K562 (cell line): Measurements from ENCODE around the gene MEIG1. TPM values are rescaled to one million over a fixed set of nuclear protein-coding genes. Genes with fewer than 3 reads are reported as not detected.

Experiments used
- ATAC-seq: fragments of 200-7000 bp; cut with Tn5 transposase; 3 replicates; pipeline ENCODE4 v1.9.1; 2020; ENCODE audit warnings: moderate library complexity
- BruUV-seq: library from RNA; stranded (reverse); fragments of 400-500 nt; replicated peaks from 2 replicates; lab custom pipeline; 2021; lab: Mats Ljungman, UMichigan
- CTCF ChIA-PET: fragments of 300-600 bp; formaldehyde crosslinking; extraction: SDS; loops from one replicate; lab custom pipeline; 2021; ENCODE audit warnings: low intra/inter-chr PET ratio; lab: Yijun Ruan, JAX
- POLR2A ChIA-PET: fragments of 300-600, 350-650 bp; sonication (Branson Sonifier 250); formaldehyde crosslinking; extraction: SDS; loops from one replicate; lab custom pipeline; 2021; ENCODE audit warnings: antibody characterized with exemption, inconsistent platforms; lab: Yijun Ruan, JAX
- DNase-seq, 4 experiments: peaks; one replicate each; pipeline versions ENCODE4 v3.0.0 to v3.0.0-alpha.2; 2011 to 2018; ENCODE audit warnings: low spot score in 3 of 4, mixed read lengths in 3 of 4; ENCODE audit errors: extremely low read depth in 1 of 4
- FAIRE-seq: peaks from 2 replicates; lab custom pipeline; 2011; peaks lifted over from hg19 to GRCh38; lab: Jason Lieb, UNC
- H2AFZ ChIP-seq: 2 replicates; pipeline ENCODE4 v1.6.0; 2011; ENCODE audit warnings: low read depth, low read length, control low read depth, inconsistent platforms
- H3K27ac ChIP-seq: fragments of 200-600 bp; 3 replicates; pipeline ENCODE4 v1.8.0; 2011; ENCODE audit warnings: low read depth, mild to moderate bottlenecking, control low read depth, inconsistent platforms, low read length, moderate library complexity, mixed read lengths; ENCODE audit errors: extremely low read depth
- H3K27me3 ChIP-seq, 2 experiments: fragments of 300-600 bp in 1 of 2; 2 replicates in 1 of 2; 3 replicates in 1 of 2; pipeline versions ENCODE4 v1.6.0 to v1.8.0; 2011; ENCODE audit warnings: inconsistent platforms in 2 of 2, low read length in 2 of 2, mild to moderate bottlenecking in 1 of 2, mixed read lengths in 1 of 2, moderate library complexity in 1 of 2; ENCODE audit not compliant: control insufficient read depth in 2 of 2, insufficient read depth in 2 of 2
- H3K36me3 ChIP-seq: fragments of 300-600 bp; 3 replicates; pipeline ENCODE4 v1.8.0; 2011; ENCODE audit warnings: mild to moderate bottlenecking, low read length, inconsistent platforms; ENCODE audit not compliant: control insufficient read depth, insufficient read depth
- H3K4me1 ChIP-seq, 2 experiments: fragments of 200-600 bp in 1 of 2; replicated peaks in 1 of 2; 2 replicates in 1 of 2; 3 replicates in 1 of 2; pipeline versions ENCODE4 v1.5.1 to v1.8.0; 2011; ENCODE audit warnings: inconsistent platforms in 2 of 2, low read length in 2 of 2, mild to moderate bottlenecking in 1 of 2, mixed read lengths in 1 of 2, moderate library complexity in 1 of 2; ENCODE audit not compliant: control insufficient read depth in 2 of 2, insufficient read depth in 2 of 2
- H3K4me2 ChIP-seq: 2 replicates; pipeline ENCODE4 v1.6.1; 2011; ENCODE audit warnings: low read length, control low read depth, inconsistent platforms, mixed read lengths; ENCODE audit not compliant: insufficient read depth
- H3K4me3 ChIP-seq: fragments of 200-600 bp; sonication (generic), shearing (Covaris generic); 2 replicates; pipeline ENCODE4 v1.5.1; 2016; ENCODE audit warnings: control low read depth, inconsistent platforms
- H3K79me2 ChIP-seq: fragments of 200-600 bp; 3 replicates; pipeline ENCODE4 v1.8.0; 2011; ENCODE audit warnings: low read length, inconsistent platforms; ENCODE audit not compliant: control insufficient read depth, insufficient read depth
- H3K9ac ChIP-seq, 2 experiments: 2 replicates each; pipeline versions ENCODE4 v1.6.0 to v1.6.1; 2011; ENCODE audit warnings: low read depth in 2 of 2, low read length in 2 of 2, control low read depth in 1 of 2, inconsistent platforms in 1 of 2, mild to moderate bottlenecking in 1 of 2, mixed read lengths in 1 of 2; ENCODE audit not compliant: insufficient read depth in 1 of 2
- H3K9me1 ChIP-seq: one replicate; pipeline ENCODE4 v1.6.0; 2011; ENCODE audit warnings: inconsistent platforms, mild to moderate bottlenecking, low read length, moderate library complexity; ENCODE audit not compliant: control insufficient read depth, insufficient read depth
- H3K9me3 ChIP-seq: replicated peaks from 2 replicates; pipeline ENCODE4 v1.5.1; 2011; ENCODE audit warnings: low read depth, low read length, inconsistent platforms; ENCODE audit not compliant: control insufficient read depth, insufficient read depth
- H4K20me1 ChIP-seq: replicated peaks from 2 replicates; pipeline ENCODE4 v1.6.1; 2011; ENCODE audit warnings: low read length, inconsistent platforms, mixed read lengths; ENCODE audit not compliant: control insufficient read depth, insufficient read depth
- DACH1 ChIP-seq: fragments of 450-650 bp; IDR thresholded peaks from 2 replicates; pipeline ENCODE4 v1.6.1; 2018; ENCODE audit not compliant: partially characterized antibody
- E2F5 ChIP-seq: sonication (generic); formaldehyde crosslinking; IDR thresholded peaks from 2 replicates; pipeline ENCODE4 v1.8.0; 2022; ENCODE audit warnings: mild to moderate bottlenecking, missing genetic modification reagents
- JUN ChIP-seq, 2 experiments: sonication (generic) in 1 of 2; formaldehyde crosslinking in 1 of 2; IDR thresholded peaks; 2 replicates each; pipeline versions ENCODE4 v1.6.1 to v1.8.0; 2012 to 2022; ENCODE audit warnings: borderline replicate concordance in 2 of 2, mild to moderate bottlenecking in 2 of 2, improper control_type of control experiment in 1 of 2, low read depth in 1 of 2, low read length in 1 of 2, missing genetic modification reagents in 1 of 2
- POLR2AphosphoS5 ChIP-seq: IDR thresholded peaks from 2 replicates; pipeline ENCODE4 v1.6.1; 2011; ENCODE audit warnings: mild to moderate bottlenecking, low read depth, low read length, moderate library complexity; ENCODE audit not compliant: control insufficient read depth, insufficient read depth
- PYGO2 ChIP-seq: fragments of 450-650 bp; IDR thresholded peaks from 2 replicates; pipeline ENCODE4 v1.6.1; 2016; ENCODE audit warnings: mild to moderate bottlenecking, missing genetic modification characterization, moderate library complexity, missing compliant biosample characterization
- SMARCA5 ChIP-seq: fragments of 450-650 bp; IDR thresholded peaks from 2 replicates; pipeline ENCODE4 v1.6.1; 2016
- TARDBP ChIP-seq: fragments of 450-650 bp; IDR thresholded peaks from 2 replicates; pipeline ENCODE4 v1.6.1; 2016
- ZBTB11 ChIP-seq, 3 experiments: fragments of 200-800 bp in 1 of 3; fragments of 250-450 bp in 1 of 3; fragments of 450-650 bp in 1 of 3; sonication (Bioruptor Pico) in 1 of 3; sonication (Bioruptor generic) in 1 of 3; formaldehyde crosslinking in 1 of 3; IDR thresholded peaks; 2 replicates each; pipeline versions ENCODE4 v1.6.1 to v1.8.0; 2016 to 2022; ENCODE audit warnings: mild to moderate bottlenecking in 2 of 3, missing genetic modification characterization in 2 of 3, missing compliant biosample characterization in 1 of 3, moderate library complexity in 1 of 3
- ZFX ChIP-seq: sonication (generic); formaldehyde crosslinking; IDR thresholded peaks from 2 replicates; pipeline ENCODE4 v1.8.0; 2022; ENCODE audit warnings: mild to moderate bottlenecking, missing genetic modification reagents, moderate library complexity
- ZNF232 ChIP-seq: sonication (generic); formaldehyde crosslinking; IDR thresholded peaks from 2 replicates; pipeline ENCODE4 v1.8.0; 2022; ENCODE audit warnings: mild to moderate bottlenecking, missing genetic modification reagents
- ZNF584 ChIP-seq: fragments of 200-800 bp; sonication (Bioruptor generic); IDR thresholded peaks from 2 replicates; pipeline ENCODE4 v1.6.1; 2016; ENCODE audit warnings: low read depth, mild to moderate bottlenecking, missing genetic modification characterization, missing compliant biosample characterization
- ZNF830 ChIP-seq: fragments of 250-450 bp; sonication (Bioruptor Pico); IDR thresholded peaks from 2 replicates; pipeline ENCODE4 v1.5.0; 2021; ENCODE audit warnings: mild to moderate bottlenecking
- WGBS: fragments of 100-300 bp; shearing (Covaris generic); methylation state at CpG from one replicate; pipeline ENCODE4 v1.1.6; 2016; ENCODE audit warnings: low coverage, mixed read lengths; ENCODE audit not compliant: insufficient coverage; ENCODE audit errors: missing lambda C conversion rate; 5-methylcytosine and 5-hydroxymethylcytosine counted together
- in situ Hi-C: fragments of 300-500 bp; cut with MboI; formaldehyde crosslinking; loops from 4 replicates; pipeline ENCODE4 v1.15.0; 2018; ENCODE audit warnings: inconsistent platforms, mixed read lengths
- intact Hi-C: fragments of 100-400 bp; cut with micrococcal nuclease; formaldehyde crosslinking; loops from 2 replicates; pipeline ENCODE4 v1.14.2; 2022
- polyA plus RNA-seq, 8 experiments: library from polyadenylated mRNA; depleted of rRNA in 4 of 8; stranded (reverse) in 5 of 8; unstranded in 3 of 8; fragments of >200 nt; fragmentation: Nextera tagmentation in 2 of 8; fragmentation: Illumina TruSeq in 1 of 8; extraction: Ambion mirVana in 2 of 8; extraction: Trizol in 1 of 8; gene quantifications; 2 replicates each; pipeline versions ENCODE4 v1.2.1 to v1.2.3, GENCODE V29; 2011 to 2014; ENCODE audit warnings: inconsistent platforms in 1 of 8, missing spikeins in 1 of 8
- total RNA-seq, 7 experiments: library from RNA; depleted of rRNA in 6 of 7; stranded (reverse); fragments of >200 nt in 6 of 7; fragmentation: Illumina TruSeq in 2 of 7; extraction: Trizol in 2 of 7; gene quantifications; 2 replicates each; pipeline versions ENCODE4 v1.2.1 to v1.2.3, GENCODE V29; 2011 to 2021; ENCODE audit warnings: low replicate concordance in 1 of 7

MEIG1 gene
- total and polyA plus RNA-seq, 9 of the 15 experiments (the other 6 are each of a cell fraction or from before 2014, with no cell fraction given), result 0.19 to 1.7 (median 0.54) TPM; not detected in 3

- POLR2A ChIA-PET, result interaction anchor here (1.1 kb wide), 1 partner anchor 24 kb away, joined by 4 read pairs; the partner anchor contains the start of gene MEIG1
- WGBS, result 0% methylated on average over 3 of the region's 3 CpGs
- Histone ChIP-seq H3K9ac (no peak overlapping the region), H3K9me1 (no peaks in the 10 kb centered on the region), H3K27me3 (peaks cover 22 to 28% of the 10 kb centered on the region in 2 experiments)
- CTCF ChIA-PET, result no interaction called here
- in situ Hi-C loops, result no loop called here
- DNase-seq, result no peak
- no peak for TF ChIP-seq SMARCA5
- peak; percentile 18; the same call in 1 of the 2 replicates for TF ChIP-seq ZFX (CRISPR knock-in tag)
- 0 out of 2 replicates have a peak, but pooled peaks have one; percentile 38 for TF ChIP-seq ZNF232
- no peak for TF ChIP-seq ZBTB11 (CRISPR knock-in tag; IDR thresholded peaks at IDR 0.05)
- TF ChIP-seq TARDBP, result no peak
- TF ChIP-seq JUN (IDR thresholded peaks at IDR 0.05; ENCODE audit: borderline replicate concordance, low read depth, low read length), result no peak
- no peak for TF ChIP-seq JUN (CRISPR knock-in tag; IDR thresholded peaks at IDR 0.05; ENCODE audit: borderline replicate concordance)
- TF ChIP-seq DACH1, result peak; percentile 95
- TF ChIP-seq POLR2AphosphoS5, result no peak
- no peak for TF ChIP-seq ZNF584
- no peak for TF ChIP-seq E2F5 (CRISPR knock-in tag)
- no peak for TF ChIP-seq ZNF830 (CRISPR knock-in tag)
- no peak for TF ChIP-seq PYGO2
- TF ChIP-seq, all 486 proteins: peak for 3
- H3K4me1 ChIP-seq, result no peaks in the 10 kb centered on the region; a peak in 1 of 5 replicates
- no peak overlapping the region for H3K27ac ChIP-seq
- H3K79me2 ChIP-seq, result no peaks in the 10 kb centered on the region
- H4K20me1 ChIP-seq, result no peaks in the 10 kb centered on the region
- H3K36me3 ChIP-seq, result no peaks in the 10 kb centered on the region
- H2AFZ ChIP-seq, result no peak overlapping the region
- ATAC-seq (no peak), FAIRE-seq (no peak)
- no peak overlapping the region for H3K4me2 ChIP-seq
- H3K9me3 ChIP-seq, result no peaks in the 10 kb centered on the region
- BruUV-seq, result no TSS peak
- H3K4me3 ChIP-seq, result no peak overlapping the region
- intact Hi-C loops, result no loop called here
Measured at GRCh38 chr10:14982744-14983143, 23.6 kb downstream of the MEIG1 start.
